HG03064 (cell line): ENCODE measurements around the gene PPP2R3C.
A peak's percentile ranks its signal among the peaks of the same experiment; 100 is the strongest.
"Not testable (repeated sequence)": the region's sequence is repeated elsewhere in the genome, so short reads cannot be mapped to it uniquely, and the experiment has no call there.

Source experiments
- ATAC-seq: cut with Tn5 transposase; IDR thresholded peaks from one replicate; pipeline ENCODE4 v1.9.1; 2021; ENCODE audit warnings: low read depth; ENCODE audit not compliant: unreplicated experiment

PPP2R3C gene

DNA sequence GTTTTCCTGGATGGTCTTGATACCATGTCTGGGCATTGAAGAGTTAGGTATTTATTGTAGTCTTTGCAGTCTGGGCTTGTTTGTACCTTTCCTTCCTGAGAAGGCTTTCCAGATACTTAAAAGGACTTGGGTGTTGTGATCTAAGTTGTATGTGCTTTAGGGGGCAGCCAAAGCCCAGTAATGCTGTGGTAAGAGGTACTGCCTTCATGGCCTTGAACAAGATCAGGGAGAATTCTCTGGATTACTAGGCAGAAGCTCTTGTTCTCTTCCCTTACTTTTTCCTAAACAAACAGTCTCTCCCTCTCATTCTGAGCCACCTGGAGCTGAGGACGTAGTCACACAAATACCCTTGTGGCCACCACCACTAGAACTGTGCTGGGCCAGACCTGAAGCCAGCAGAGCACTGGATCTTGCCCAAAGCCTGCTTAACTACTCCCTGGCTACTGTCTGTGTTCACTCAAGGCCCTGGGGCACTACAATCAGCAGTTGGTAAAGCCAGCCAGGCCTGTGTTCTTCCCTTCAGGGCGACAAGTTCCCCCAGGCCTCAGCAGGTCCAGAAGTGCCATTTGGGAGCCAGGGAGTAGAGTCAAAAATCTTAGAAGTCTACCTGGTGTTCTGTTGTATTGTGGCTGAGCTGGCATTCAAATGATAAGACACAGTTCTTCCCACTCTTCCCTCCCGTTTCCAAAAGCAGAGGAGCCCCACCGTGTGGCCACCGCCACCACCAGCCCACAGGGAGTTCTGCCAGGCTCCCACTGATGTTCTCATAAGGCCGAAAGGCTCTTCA, 11.9 kb upstream of the PPP2R3C start:
- no peak for ATAC-seq

DNA sequence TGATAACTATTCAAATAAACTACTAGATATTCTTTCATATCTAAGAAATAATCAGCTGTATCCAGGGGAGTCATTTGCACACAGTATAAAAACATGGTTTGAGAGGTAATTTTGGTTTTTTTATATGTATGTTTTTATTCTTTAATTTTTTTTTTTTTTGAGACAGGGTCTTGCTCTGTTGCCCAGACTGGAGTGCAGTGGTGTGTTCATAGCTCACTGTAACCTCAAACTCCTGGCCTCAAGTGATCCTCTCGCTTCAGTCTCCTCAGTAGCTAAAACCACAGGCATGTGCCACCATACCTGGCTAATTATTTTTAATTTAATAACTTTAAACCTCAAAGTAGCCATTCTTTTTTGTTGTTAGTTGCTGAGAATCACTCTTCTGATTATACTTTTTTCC, 2.3 kb upstream of the PPP2R3C start:
- ATAC-seq, result no peak

DNA sequence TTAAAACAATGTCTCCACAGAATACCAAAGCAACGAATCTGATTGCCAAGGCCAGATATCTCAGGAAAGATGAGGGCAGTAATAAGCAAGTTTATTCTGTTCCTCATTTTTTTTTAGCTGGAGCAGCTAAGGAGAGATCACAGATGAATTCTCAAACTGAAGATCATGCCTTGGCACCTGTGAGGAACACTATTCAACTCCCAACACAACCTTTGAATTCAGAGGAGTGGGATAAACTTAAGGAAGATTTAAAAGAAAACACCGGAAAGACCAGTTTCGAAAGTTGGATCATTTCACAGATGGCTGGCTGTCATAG, 1.6 kb upstream of the PPP2R3C start:
- no peak for ATAC-seq

DNA sequence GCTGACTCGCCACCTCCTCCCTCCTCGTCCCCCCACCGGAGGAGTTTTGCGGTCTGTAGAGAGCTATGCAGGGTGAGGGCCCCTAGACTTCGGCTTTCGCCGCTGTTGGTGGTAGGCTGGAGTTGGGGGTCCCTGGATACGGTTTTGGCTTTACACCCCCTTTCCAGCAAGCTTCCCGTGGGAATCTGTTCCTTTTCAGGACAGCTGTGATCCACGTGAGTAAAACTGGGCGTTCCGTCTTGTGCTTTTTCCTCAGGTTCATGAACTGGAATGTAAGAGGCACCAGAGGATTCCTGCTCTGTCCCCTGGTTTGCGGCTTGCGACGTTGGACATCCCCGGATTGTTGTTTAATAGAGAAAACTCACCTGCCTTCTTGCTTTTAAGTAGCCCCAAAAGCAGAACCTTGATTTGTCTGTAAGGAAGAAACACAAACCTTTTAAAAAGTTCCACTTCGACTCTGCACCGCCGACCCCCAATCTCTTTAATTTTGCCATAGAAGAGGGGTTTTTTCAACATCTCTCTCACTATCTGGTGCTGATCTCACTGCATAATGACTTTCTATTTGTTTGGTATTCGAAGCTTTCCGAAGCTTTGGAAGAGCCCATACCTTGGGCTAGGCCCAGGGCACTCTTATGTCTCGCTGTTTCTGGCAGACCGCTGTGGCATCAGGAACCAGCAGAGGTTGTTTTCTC, 1.1 kb upstream of the PPP2R3C start:
- peak; percentile 34 for ATAC-seq

DNA sequence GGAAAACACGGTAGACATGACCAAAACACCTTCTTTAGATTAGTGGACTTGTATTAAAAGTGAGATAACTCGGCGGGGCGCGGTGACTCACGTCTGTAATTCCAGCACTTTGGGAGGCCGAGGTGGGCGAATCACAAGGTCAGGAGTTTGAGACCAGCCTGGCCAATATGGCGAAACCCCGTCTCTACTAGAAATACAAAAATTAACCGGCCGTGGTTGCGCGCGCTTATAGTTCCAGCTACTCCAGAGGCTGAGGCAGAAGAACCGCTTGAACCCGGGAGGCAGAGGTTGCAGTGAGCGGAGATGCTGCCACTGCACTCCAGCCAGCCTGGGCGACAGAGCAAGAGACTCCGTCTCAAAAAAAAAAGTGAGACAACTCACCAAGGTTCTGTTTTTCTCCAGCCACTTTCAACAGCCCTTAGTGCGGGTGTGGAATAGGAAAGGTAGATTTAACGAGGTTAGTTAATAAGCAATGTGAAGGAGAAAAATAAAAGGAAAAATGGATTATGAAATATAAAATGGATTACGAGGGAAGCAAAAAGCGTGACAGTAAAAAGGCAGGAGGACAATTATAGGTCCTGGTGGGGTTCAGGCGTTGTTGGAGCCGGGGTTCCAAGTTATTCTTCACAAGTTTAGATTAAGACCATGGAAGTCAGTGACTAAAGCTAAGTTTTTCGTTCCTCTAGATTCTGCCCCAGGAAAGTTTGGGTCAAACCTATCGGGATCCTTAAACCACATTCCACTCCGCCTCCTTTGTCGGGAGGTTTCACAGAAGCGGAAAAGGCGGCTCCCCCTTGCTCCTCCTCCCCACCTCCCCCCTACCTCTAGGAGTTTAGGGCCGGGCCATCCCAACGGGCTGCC, 534 bp downstream of the PPP2R3C start:
- no peak for ATAC-seq

DNA sequence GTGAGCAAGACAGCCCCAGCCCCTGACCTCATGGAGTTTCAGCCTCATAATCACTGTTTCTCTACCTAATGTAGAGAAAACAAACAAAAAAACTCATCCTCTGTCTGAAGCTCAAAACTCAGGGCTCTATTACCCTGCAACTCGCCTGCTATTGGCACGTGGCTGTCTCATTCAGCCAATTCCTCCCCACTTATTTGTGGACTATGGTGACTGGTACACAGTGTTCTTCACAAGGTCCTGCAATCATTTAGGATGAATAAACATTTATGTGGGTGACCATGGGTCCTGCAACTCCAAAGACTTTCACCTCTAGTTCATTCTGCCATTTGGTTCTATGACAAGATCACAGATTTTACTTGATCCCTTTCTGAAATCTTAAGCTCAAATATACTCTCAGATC, 4.7 kb downstream of the PPP2R3C start:
- no peak for ATAC-seq

DNA sequence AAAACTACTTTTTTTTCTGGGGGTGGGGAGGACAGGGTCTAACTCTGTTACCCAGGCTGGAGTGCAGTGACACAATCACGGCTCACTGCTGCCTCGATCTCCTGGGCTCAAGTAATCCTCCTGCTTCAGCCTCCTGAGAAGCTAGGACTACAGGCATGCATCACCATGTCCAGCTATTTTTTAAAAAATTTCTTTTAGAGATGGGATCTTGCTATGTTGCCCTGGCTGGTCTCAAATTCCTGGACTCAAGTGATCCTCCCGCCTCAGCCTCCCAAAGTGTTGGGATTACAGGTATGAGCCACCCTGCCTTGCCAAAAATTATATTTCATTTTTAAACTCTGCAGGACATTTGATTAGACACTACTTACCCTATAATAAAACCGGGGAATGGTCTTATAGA, 5.5 kb downstream of the PPP2R3C start:
- no peak for ATAC-seq

DNA sequence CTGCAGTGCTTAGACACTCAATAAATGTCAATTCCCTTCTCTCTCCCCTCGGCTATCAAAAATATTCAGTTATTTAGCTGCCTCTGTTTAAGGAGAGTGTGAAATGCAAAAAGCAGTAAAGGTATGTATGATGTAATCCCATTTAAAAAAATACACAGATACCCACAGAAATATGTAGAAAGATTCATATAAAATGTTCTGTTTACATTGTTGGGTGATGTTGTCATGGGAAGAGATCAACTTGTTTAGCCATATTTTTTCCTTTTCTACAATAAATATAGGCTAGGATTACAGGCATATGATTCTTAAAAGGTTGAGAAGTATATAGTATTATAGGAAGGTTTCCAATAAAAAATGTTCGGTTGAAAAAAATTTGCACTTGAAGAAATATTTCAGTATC, 7.8 kb downstream of the PPP2R3C start:
- no peak for ATAC-seq

DNA sequence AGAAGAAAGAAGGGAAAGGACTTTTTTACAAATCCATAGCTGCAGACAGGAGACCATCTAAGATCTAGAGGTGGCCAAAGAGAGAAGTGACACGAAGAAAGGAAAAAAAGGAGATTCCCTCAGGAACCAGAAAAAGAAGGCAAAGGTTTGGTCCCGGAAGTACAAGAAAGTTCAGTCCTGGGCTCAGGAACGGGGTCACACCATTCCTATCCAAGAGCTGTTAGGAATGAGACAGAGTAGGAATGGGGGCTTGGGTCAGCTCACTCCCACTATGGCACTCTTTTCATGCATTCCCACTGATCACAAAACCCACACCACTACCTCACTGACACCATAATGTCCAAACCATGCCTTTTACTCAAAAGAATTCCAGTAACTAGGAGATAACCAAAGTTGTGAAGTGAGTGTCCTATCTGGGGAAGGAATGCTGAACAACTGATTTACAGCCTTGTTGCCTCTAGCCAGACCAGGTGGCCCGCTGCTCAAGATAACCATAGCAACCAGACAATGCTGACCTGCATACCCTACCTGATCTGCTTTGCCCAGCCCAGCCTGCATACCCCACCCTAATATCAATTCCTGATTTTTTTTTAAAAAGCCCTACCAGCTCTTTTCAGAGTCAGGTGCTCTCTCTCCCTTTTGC, 8.4 kb downstream of the PPP2R3C start:
- no peak for ATAC-seq

DNA sequence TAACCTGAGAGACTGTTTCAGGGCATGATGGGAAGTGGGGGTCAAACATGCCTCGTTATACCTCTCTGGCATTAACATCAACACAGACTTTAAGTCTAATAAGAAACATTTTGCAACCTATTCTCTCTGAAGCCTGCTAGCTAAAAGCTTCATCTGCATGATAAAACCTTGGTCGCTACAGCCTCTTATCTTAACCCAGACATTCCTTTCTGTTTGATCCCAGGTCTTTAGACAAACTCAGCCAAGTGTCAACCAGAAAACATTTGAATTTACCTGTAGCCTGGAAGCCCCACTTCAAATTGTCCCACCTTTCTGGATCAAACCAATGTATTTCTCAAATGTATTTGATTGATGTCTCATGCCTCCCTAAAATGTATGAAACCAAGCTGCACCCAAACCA, 9.1 kb downstream of the PPP2R3C start:
- no peak for ATAC-seq

DNA sequence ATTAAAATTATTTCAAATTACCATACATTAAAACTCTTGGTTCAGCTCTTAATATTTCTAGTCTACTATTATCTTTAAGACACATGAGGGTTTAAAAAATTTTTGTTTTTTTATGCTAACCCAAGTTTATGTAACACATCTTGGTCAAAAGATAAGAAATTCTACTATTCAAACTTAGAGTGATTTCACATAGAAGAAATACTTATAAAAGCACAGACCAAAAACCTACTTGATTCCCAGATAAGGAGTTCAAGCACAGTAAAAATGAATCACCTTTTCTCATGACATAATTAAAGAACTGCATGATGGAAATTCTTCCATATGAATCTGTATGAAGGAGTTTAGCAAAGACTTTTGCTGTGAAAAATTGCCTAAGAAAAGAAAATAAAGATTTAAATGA, 13.9 kb downstream of the PPP2R3C start:
- no peak for ATAC-seq

DNA sequence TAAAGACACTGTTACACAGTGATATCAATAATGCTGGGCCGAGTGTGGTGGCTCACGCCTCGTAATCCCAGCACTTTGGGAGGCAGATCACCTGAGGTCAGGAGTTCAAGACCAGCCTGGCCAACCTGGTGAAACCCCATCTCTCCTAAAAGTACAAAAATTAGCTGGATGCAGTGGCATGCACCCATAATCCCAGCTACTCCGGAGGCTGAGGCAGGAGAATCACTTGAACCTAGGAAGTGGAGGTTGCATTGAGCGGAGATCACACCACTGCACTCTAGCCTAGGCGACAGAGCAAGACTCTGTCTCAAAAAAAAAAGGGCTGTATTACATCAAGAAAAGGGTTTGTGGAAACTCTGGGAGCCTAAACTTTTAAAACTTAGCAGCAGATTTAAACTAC, 27.1 kb downstream of the PPP2R3C start:
- ATAC-seq, result not testable (repeated sequence)

DNA sequence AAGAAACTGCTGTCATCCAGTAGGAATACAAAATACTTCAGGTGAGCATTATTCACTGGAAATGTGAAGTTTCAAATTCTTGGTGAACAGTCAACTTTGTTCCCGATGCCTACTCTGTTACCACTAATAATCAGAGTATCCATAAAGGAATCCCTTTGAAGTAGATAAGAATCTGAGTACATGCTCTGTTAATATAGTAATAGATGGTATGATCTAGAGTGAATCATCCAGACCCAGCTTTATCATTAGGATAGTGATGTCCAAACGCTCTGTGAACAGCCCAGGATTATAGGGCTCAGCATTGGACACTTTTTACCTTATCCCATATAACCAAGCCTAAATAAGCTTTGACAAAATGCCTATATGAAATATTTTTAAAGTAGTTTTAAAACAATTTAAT, 33.3 kb downstream of the PPP2R3C start:
- ATAC-seq, result no peak

DNA sequence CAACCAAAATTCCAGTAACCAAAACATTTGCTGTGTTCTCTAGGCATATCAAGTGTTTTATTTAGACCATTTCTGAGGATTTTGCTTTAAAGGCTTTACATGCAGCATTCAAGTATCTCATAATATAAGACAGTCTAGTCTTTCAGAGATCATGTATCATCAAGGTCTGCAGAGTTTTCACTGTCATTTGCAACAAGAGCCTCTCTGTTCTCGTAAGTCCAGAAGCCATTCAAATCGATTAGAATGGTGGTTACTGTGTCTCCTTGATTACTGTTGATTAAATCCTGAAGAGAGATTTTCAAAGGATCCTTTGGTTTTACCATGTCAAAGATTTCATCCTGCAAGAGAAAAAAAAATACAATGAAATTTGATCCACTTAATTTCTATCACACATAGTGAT, 36.3 kb downstream of the PPP2R3C start:
- no peak for ATAC-seq

DNA sequence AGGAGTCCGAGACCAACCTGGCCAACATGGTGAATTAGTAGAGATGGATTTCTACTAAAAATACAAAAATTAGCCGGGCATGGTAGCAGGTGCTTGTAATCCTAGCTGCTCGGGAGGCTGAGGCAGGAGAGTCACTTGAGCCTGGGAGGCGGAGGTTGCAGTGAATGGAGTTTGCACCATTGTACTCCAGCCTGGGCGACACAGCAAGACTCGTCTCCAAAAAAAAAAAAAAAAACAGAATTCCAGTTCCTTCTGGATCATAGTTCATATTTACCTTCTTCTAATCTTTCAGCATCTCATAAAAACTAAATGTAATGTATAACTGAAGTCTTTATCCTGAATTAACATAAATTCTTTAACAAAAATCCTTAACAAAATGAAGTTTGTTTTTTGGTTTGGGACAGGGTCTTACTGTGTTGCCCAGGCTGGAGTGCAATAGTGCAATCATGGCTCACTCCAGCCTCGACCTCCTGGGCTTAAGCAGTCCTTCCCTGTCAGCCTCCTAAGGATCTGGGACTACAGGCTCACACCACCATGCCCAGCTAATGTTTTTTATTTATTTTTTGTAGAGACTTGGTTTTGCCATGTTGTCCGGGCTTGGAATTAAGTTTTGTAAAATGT, 38.1 kb downstream of the PPP2R3C start:
- ATAC-seq, result no peak

DNA sequence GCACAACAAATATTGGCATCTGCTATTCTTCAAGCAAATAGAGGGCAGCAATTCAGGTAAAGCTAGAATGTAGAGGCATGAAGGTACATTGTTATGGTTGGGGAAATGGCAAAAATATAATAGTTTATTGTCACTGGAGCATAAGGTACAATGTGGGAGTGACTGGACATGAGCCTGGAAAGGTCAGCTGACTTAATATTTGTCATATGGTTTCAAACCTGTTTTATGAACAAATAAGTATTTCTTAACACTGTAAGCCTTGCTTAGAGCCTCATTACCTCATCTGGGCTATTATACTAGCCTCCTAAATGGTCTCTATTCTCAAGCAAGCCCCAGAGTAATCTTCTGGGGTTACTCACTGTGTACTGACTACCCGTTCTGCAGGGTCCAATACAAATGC, 42.0 kb downstream of the PPP2R3C start:
- no peak for ATAC-seq

DNA sequence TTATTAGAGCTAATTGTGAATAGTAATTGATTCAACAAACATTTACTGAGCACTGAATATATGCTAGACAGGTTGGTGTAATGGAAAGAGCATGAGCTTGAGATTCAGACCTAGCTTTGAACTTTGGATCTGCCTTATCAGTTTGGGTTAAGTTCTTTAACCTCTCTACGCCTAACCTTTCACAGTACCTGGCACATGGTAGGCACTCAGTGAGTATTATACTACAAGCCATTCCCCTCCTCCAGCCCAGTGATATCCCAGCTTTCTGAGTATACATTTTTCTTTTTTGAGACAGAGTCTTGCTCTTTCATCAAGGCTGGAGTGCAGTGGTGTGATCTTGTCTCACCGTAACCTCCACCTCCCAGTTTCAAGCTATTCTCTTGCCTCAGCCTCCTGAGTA, 43.7 kb downstream of the PPP2R3C start:
- ATAC-seq, result no peak

DNA sequence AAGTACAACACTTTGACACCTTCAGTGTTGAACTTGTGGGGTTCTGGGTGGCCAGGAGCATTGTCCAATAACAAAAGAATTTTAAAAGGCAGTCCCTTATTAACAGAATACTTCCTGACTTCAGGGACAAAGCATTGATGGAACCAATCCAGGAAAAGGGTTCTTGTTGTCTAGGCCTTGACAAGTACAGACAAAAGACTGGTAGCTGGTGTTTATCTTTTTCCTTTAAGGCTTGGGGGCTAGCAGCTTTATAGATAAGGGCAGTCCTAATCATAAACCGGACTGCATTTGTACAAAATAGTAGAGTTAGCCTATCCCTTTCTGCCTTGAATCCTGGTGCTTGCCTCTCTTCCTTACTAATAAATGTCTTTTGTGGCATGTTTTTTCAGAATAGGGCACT, 48.3 kb downstream of the PPP2R3C start:
- ATAC-seq, result no peak

DNA sequence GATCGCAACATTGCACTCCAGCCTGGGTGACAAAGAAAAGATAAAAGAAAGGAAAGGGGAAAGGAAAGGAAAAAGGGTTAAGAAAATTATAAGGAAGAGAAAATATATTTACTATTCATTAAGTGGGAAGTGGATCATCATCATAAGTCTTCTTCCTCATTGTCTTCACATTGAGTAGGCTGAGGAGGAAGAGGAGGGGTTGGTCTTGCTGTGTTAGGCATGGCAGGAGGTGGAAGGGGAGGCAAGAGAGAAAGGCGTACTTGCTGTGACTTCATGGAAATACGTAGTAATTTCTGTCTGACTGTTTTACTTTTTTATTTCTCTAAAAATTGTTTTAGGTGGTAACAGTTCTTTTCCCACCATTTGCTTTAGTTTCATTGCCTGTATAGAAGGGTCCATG, 49.6 kb downstream of the PPP2R3C start:
- no peak for ATAC-seq

DNA sequence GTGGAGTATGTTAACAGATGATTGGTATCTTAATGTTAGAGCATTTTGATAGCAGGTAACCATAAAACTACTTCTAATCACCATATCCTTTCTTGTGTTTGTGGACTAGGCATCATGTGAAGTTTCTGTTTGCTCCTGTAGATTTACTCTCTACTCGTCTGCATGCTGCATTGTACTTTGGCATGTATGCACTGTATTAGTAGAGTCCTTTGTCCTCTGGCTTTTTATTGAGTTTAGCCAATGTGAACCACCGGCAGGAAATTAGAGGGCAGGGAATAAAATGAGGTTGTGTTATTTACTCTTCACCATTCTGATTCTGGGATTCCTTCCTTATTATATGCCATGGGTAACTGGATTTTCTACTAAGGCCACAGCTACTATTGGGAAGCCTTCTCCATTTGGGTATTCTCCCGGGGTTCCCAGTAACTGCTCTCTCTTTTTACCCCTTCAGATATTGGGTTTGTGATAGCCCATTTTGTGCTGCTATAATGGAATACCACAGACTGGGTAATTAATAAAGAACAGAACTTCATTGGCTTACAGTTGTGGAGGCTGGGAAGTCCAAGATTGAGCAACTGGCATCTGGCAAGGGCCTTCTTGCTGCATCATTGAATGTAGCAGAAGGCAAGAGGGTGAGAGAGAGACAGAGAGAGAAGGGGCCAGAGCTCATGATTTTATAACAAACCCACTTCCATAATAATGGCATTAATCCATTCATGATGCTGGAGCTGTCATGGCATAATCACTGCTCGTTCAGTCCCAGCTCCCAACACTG, 53.4 kb downstream of the PPP2R3C start:
- ATAC-seq, result no peak
